ENCODE measurements around the gene TMPRSS3. TPM values are rescaled to one million over a fixed set of nuclear protein-coding genes. Genes with fewer than 3 reads are reported as not detected.

The TMPRSS3 gene
- total and polyA plus RNA-seq, 7 experiments from 2014 or later = 0.11 to 7.6 (median 1.5) TPM

DNA sequence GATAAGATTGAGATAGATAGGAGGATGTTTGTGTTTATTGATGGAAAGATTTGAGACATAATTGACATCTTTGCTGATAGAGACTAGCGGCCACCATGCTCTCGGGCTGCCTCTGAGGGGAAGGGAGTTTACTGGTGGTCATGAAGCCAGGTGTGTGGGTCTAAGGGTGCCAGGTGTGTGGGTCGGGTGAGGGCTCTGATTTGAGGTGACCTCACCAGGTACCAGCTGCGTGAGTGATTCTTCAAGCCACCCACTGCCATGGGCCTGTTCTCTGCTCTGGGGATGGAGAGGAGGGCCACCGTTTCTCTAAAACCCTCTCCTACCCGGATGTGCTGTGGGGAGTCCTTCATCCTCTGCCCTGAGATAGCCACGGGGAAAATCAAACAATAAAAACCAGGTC is 11.0 kb upstream of the TMPRSS3 start:
- H3K9me3 ChIP-seq (ENCODE audit: control insufficient read depth in 2 of 3, low read length in 3 of 3) = peaks cover 0 to 1% (median 0%) of the 10 kb centered on the region in 3 experiments
- ChIA-PET CTCF (no interaction called here), POLR2A (interaction anchor here (1.0 to 10.3 kb wide), 4 partner anchors 9 to 26 kb away, joined by 3 to 181 read pairs (median 23); no protein-coding TSS in a partner anchor)
- Mint-ChIP-seq H3K9me3 (peaks cover 0 to 7% (median 2%) of the 10 kb centered on the region in 11 donors), H3K27me3 (no peaks in the 10 kb centered on the region), H3K4me1 (peaks cover 36 to 58% (median 55%) of the 10 kb centered on the region in 7 donors), H3K27ac (peak overlapping the region in 8 of 9 donors; percentile 88 to 99 (median 90)), H3K36me3 (peaks cover 8 to 46% (median 32%) of the 10 kb centered on the region in 5 donors), H3K4me3 (peak overlapping the region; percentile 82 to 99 (median 94))
- H3K27me3 ChIP-seq (ENCODE audit: control insufficient read depth in 2 of 2, insufficient read depth in 2 of 2, low read length in 2 of 2) = no peaks in the 10 kb centered on the region
- peak overlapping the region; percentile 66 for H3K4me3 ChIP-seq (ENCODE audit: low read length)
- no peak for DNase-seq
- peaks cover 30 to 46% (median 32%) of the 10 kb centered on the region in 3 experiments for H3K36me3 ChIP-seq (ENCODE audit: control insufficient read depth in 2 of 3, insufficient read depth in 3 of 3, low read length in 3 of 3)
- H3K27ac ChIP-seq (ENCODE audit: low read depth, low read length) = peak overlapping the region; percentile 89
- ATAC-seq = no peak
- intact Hi-C loops (cut with micrococcal nuclease) = loop anchor here (1.0 to 10.0 kb wide), 2 partner anchors 18 to 392 kb away; partner anchors contain the start of gene ZBTB21 (in 1 of the 2)
- H3K4me1 ChIP-seq (ENCODE audit: control insufficient read depth in 2 of 2, insufficient read depth in 2 of 2, low read length in 2 of 2) = peaks cover 58 to 62% of the 10 kb centered on the region in 2 donors

DNA sequence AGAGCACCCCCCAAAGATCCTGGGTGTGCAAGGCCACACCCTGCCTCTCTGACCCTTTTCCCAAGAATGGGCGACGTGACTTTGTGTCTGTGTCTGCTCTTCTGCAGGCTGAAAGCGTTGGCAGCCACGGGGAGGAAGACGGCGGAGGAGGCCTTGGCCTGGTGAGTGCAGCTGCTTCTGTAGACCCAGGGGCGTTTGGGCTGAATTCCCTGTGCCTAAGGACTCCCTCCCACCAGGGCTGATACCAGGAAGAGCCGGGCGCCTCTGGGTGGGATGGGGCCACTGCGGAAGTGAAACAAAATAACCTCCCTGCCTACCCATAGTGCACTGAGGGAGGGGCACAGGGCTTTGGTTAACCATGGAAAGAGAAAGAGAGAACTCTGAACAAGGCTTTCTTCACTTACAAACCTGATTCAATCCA is 10.4 kb upstream of the TMPRSS3 start:
- H3K4me1 Mint-ChIP-seq = peaks cover 42 to 64% (median 60%) of the 10 kb centered on the region in 7 donors
- DNase-seq (peak in 8 of 9 donors; percentile 42 to 71 (median 58)), ATAC-seq (peak; percentile 67)
- intact Hi-C loops (cut with micrococcal nuclease) = loop anchor here (1.0 to 10.0 kb wide), 2 partner anchors 19 to 391 kb away; partner anchors contain the start of gene ZBTB21 (in 1 of the 2)
- Histone ChIP-seq H3K36me3 (ENCODE audit: control insufficient read depth in 2 of 3, insufficient read depth in 3 of 3, low read length in 3 of 3) (peaks cover 23 to 40% (median 25%) of the 10 kb centered on the region in 3 experiments), H3K27me3 (ENCODE audit: control insufficient read depth in 2 of 2, insufficient read depth in 2 of 2, low read length in 2 of 2) (no peaks in the 10 kb centered on the region), H3K27ac (ENCODE audit: low read depth, low read length) (peak overlapping the region; percentile 89), H3K4me3 (ENCODE audit: low read length) (peak overlapping the region; percentile 66), H3K9me3 (ENCODE audit: control insufficient read depth in 2 of 3, low read length in 3 of 3) (peaks cover 0 to 6% (median 5%) of the 10 kb centered on the region in 3 experiments), H3K4me1 (ENCODE audit: control insufficient read depth in 2 of 2, insufficient read depth in 2 of 2, low read length in 2 of 2) (peaks cover 56 to 62% of the 10 kb centered on the region in 2 donors)
- H3K9me3 Mint-ChIP-seq = peaks cover 0 to 13% (median 6%) of the 10 kb centered on the region in 11 donors
- H3K36me3 Mint-ChIP-seq = peaks cover 12 to 51% (median 37%) of the 10 kb centered on the region in 5 donors
- no peaks in the 10 kb centered on the region for H3K27me3 Mint-ChIP-seq
- peak overlapping the region; percentile 82 to 99 (median 94) for H3K4me3 Mint-ChIP-seq
- POLR2A ChIA-PET = interaction anchor here (1.0 to 10.3 kb wide), 4 partner anchors 10 to 25 kb away, joined by 3 to 181 read pairs (median 58); partner anchors contain the start of gene TMPRSS3
- CTCF ChIA-PET = interaction anchor here (2.1 kb wide), 1 partner anchor 44 kb away, joined by 9 read pairs; no protein-coding TSS in a partner anchor
- peak overlapping the region in 8 of 9 donors; percentile 88 to 99 (median 90) for H3K27ac Mint-ChIP-seq

DNA sequence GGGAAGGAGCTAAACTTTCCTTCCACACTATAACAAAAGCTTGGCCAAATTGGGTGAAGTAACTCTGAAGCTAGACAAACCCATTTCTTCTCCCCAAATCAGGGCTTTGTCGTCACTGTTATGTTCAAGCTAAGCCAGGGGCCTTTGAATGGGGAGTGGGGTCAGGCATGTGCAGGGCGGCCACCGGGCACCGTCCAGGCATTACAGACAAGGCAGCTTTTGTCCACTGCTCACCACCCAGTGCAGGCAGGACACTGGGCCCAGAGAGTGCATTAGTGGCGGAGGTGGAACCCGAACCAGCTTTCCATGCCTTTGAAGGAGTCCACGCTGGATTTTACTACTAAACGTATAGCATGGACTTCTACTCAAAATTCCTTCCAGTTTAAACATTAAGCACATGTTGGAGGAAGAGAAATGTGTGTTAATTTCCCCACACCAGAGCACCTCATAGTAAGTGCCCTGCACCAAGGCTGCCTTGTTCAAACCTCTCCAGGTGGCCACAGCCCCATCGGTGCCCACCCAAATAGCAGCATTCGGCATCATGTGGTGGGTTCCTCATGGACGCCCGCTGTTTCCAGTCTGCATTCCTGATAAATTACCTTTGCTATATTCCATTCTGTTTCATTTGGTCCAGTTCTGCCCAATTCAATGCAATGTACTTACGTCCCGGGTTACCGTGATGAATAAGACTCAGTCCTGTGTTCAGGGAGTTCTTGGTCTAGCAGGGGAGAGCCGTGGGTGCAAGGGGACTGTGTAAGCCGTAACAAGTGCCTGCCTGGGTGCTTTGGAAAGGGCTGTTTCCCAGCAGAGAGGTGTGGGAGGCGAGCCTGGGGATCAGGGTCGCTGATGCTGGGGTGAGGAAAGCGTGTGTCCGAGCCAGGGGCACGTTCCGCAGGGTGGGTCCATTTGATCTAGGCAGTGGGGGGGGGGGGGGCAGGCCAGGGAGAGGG is 9.5 kb upstream of the TMPRSS3 start:
- peak overlapping the region; percentile 89 for H3K27ac ChIP-seq (ENCODE audit: low read depth, low read length)
- Mint-ChIP-seq H3K4me3 (peak overlapping the region; percentile 82 to 99 (median 94)), H3K27me3 (no peaks in the 10 kb centered on the region), H3K4me1 (peaks cover 42 to 71% (median 61%) of the 10 kb centered on the region in 7 donors), H3K27ac (peak overlapping the region in 8 of 9 donors; percentile 86 to 99 (median 94)), H3K9me3 (peaks cover 0 to 13% (median 6%) of the 10 kb centered on the region in 11 donors), H3K36me3 (peaks cover 12 to 51% (median 37%) of the 10 kb centered on the region in 5 donors)
- peak overlapping the region; percentile 66 for H3K4me3 ChIP-seq (ENCODE audit: low read length)
- CTCF ChIA-PET = interaction anchor here (0.6 to 3.5 kb wide), 11 partner anchors 13 to 80 kb away, joined by 3 to 32 read pairs (median 6); no protein-coding TSS in a partner anchor
- intact Hi-C loops (cut with micrococcal nuclease) = loop anchor here (1.0 to 10.0 kb wide), 2 partner anchors 20 to 391 kb away; partner anchors contain the start of gene ZBTB21 (in 1 of the 2)
- DNase-seq (peak in 1 of 9 donors; percentile 25), ATAC-seq (no peak)
- peaks cover 0 to 6% (median 6%) of the 10 kb centered on the region in 3 experiments for H3K9me3 ChIP-seq (ENCODE audit: control insufficient read depth in 2 of 3, low read length in 3 of 3)
- peaks cover 15 to 31% (median 17%) of the 10 kb centered on the region in 3 experiments for H3K36me3 ChIP-seq (ENCODE audit: control insufficient read depth in 2 of 3, insufficient read depth in 3 of 3, low read length in 3 of 3)
- no peaks in the 10 kb centered on the region for H3K27me3 ChIP-seq (ENCODE audit: control insufficient read depth in 2 of 2, insufficient read depth in 2 of 2, low read length in 2 of 2)
- peaks cover 53 to 57% of the 10 kb centered on the region in 2 donors for H3K4me1 ChIP-seq (ENCODE audit: control insufficient read depth in 2 of 2, insufficient read depth in 2 of 2, low read length in 2 of 2)
- POLR2A ChIA-PET = interaction anchor here (0.6 to 10.3 kb wide), 15 partner anchors 11 to 217 kb away, joined by 3 to 181 read pairs (median 9); partner anchors contain the start of gene TMPRSS3

DNA sequence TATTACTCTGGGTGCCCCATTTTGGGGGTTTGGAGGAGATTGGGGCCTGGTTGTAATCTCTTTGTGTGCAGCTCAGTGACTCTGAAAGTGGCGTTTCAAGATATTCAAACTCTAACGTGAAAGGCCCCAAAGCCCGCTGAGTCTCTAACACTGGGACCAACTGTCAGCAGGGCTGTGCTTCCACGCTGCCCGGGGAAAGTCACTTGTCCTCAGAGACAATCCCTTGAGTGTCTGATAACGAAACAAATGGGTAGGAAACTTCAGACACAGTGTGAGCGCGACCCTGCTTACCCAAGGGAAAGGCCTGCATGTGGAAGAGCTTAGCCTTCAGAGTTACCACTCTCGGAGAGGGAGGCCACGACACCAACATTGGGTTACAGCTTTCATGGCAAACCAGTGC is 8.7 kb upstream of the TMPRSS3 start:
- H3K27me3 ChIP-seq (ENCODE audit: control insufficient read depth in 2 of 2, insufficient read depth in 2 of 2, low read length in 2 of 2) = no peaks in the 10 kb centered on the region
- H3K9me3 ChIP-seq (ENCODE audit: control insufficient read depth in 2 of 3, low read length in 3 of 3) = peaks cover 0 to 6% (median 6%) of the 10 kb centered on the region in 3 experiments
- Mint-ChIP-seq H3K36me3 (peaks cover 8 to 46% (median 33%) of the 10 kb centered on the region in 5 donors), H3K4me1 (peaks cover 38 to 70% (median 65%) of the 10 kb centered on the region in 7 donors), H3K27ac (peak overlapping the region in 8 of 9 donors; percentile 86 to 99 (median 94)), H3K4me3 (peak overlapping the region; percentile 82 to 99 (median 94)), H3K9me3 (peaks cover 0 to 13% (median 6%) of the 10 kb centered on the region in 11 donors), H3K27me3 (no peaks in the 10 kb centered on the region)
- ChIA-PET CTCF (interaction anchor here (0.6 to 3.5 kb wide), 16 partner anchors 12 to 259 kb away, joined by 3 to 32 read pairs (median 5); no protein-coding TSS in a partner anchor), POLR2A (interaction anchor here (0.6 to 10.3 kb wide), 21 partner anchors 9 to 217 kb away, joined by 3 to 181 read pairs (median 6); partner anchors contain the start of gene TMPRSS3)
- ATAC-seq (peak; percentile 5), DNase-seq (peak in 3 of 9 donors; percentile 21 to 34 (median 22))
- peak overlapping the region; percentile 66 for H3K4me3 ChIP-seq (ENCODE audit: low read length)
- H3K36me3 ChIP-seq (ENCODE audit: control insufficient read depth in 2 of 3, insufficient read depth in 3 of 3, low read length in 3 of 3) = peaks cover 7 to 23% (median 9%) of the 10 kb centered on the region in 3 experiments
- peak overlapping the region; percentile 89 for H3K27ac ChIP-seq (ENCODE audit: low read depth, low read length)
- intact Hi-C loops (cut with micrococcal nuclease) = loop anchor here in 1 of 2 donors (1.0 to 10.0 kb wide), 6 partner anchors 11 to 390 kb away; partner anchors contain the start of genes RSPH1, SLC37A1 and ZBTB21
- peaks cover 49 to 54% of the 10 kb centered on the region in 2 donors for H3K4me1 ChIP-seq (ENCODE audit: control insufficient read depth in 2 of 2, insufficient read depth in 2 of 2, low read length in 2 of 2)

DNA sequence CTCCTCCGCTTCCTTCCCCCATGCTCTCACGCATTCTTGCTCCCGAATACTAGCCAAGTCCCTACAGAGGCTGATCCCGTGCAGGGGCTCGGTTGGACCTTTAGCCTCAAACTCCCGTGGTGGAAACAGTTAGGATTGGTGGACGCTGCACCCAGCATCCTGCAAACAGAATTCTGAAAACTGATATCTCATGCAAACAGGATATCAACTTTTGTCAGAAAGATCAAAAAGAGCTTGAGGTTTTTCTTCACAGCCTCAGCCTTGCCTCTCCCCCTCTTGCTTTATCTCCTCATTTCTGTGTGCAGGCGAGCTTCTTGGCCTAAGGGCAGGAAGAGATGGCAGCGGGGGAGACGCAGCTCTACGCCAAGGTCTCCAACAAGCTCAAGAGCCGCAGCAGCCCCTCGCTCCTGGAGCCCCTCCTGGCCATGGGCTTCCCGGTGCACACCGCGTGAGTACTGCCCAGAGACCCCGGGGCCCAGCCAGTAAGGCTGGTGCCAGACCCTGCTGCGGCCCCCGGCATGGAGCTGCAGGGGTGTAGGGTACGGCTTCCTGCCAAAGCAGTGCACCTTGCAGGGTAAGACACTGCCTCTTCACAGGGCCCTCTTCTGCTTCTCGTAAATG is 7.9 kb upstream of the TMPRSS3 start, which contains the start of gene UBASH3A:
Gene UBASH3A, plus strand, starts transcription at position 292 of the 621 bp plus-strand sequence. Its CDS starts 44 bp downstream, at position 336.
- DNase-seq (peak; percentile 16 to 87 (median 80)), ATAC-seq (peak; percentile 82)
- peak within 1 kb of the TSS; percentile 66 for H3K4me3 ChIP-seq (ENCODE audit: low read length)
- H3K4me3 Mint-ChIP-seq = peak within 1 kb of the TSS; percentile 82 to 99 (median 94)
- H3K4me1 Mint-ChIP-seq = peaks cover 40 to 73% (median 68%) of the 10 kb centered on the region in 7 donors
- H3K27me3 Mint-ChIP-seq = no peaks in the 10 kb centered on the region
- peak within 1 kb of the TSS; percentile 28 to 99 (median 91) for H3K27ac Mint-ChIP-seq
- peaks cover 0 to 13% (median 6%) of the 10 kb centered on the region in 11 donors for H3K9me3 Mint-ChIP-seq
- peaks cover 7 to 44% (median 28%) of the 10 kb centered on the region in 5 donors for H3K36me3 Mint-ChIP-seq
- peaks cover 0 to 6% (median 6%) of the 10 kb centered on the region in 3 experiments for H3K9me3 ChIP-seq (ENCODE audit: control insufficient read depth in 2 of 3, low read length in 3 of 3)
- intact Hi-C loops (cut with micrococcal nuclease) = loop anchor here (1.0 to 10.0 kb wide), 11 partner anchors 10 to 389 kb away; partner anchors contain the start of genes RSPH1 (in 1 of the 2), SLC37A1 (in 1 of the 2) and ZBTB21 (in 1 of the 2)
- peaks cover 0 to 16% (median 4%) of the 10 kb centered on the region in 3 experiments for H3K36me3 ChIP-seq (ENCODE audit: control insufficient read depth in 2 of 3, insufficient read depth in 3 of 3, low read length in 3 of 3)
- H3K27ac ChIP-seq (ENCODE audit: low read depth, low read length) = peak within 1 kb of the TSS; percentile 89
- ChIA-PET CTCF (interaction anchor here (0.6 to 3.5 kb wide), 16 partner anchors 11 to 258 kb away, joined by 3 to 32 read pairs (median 4); no protein-coding TSS in a partner anchor), POLR2A (interaction anchor here (0.9 to 10.3 kb wide), 21 partner anchors 9 to 166 kb away, joined by 3 to 181 read pairs (median 6); partner anchors contain the start of gene TMPRSS3)
- H3K4me1 ChIP-seq (ENCODE audit: control insufficient read depth in 2 of 2, insufficient read depth in 2 of 2, low read length in 2 of 2) = peaks cover 42 to 50% of the 10 kb centered on the region in 2 donors
- no peaks in the 10 kb centered on the region for H3K27me3 ChIP-seq (ENCODE audit: control insufficient read depth in 2 of 2, insufficient read depth in 2 of 2, low read length in 2 of 2)

Data from naive thymus-derived CD4-positive, alpha-beta T cell (primary cell).